ENCODE results near the gene TSSK6. TPM values are rescaled to one million over a fixed set of nuclear protein-coding genes. Genes with fewer than 3 reads are reported as not detected.

The TSSK6 gene
- total RNA-seq, 2 experiments from 2014 or later: 4.5 TPM

- CTCF ChIA-PET: interaction anchor here (0.7 to 2.7 kb wide), 8 partner anchors 9 to 470 kb away, joined by 3 to 17 read pairs (median 4); partner anchors contain the start of genes CILP2 and NDUFA13
- no peak for DNase-seq
- no peak overlapping the region for H3K4me3 Mint-ChIP-seq
- no peaks in the 10 kb centered on the region for H3K36me3 Mint-ChIP-seq (ENCODE audit: low read depth)
- peaks cover 2% of the 10 kb centered on the region for H3K4me1 Mint-ChIP-seq (ENCODE audit: low read depth)
- intact Hi-C loops (cut with micrococcal nuclease): no loop called here
- H3K27me3 Mint-ChIP-seq (ENCODE audit: low read depth): no peaks in the 10 kb centered on the region
- H3K27ac Mint-ChIP-seq: no peak overlapping the region
- no peaks in the 10 kb centered on the region for H3K9me3 Mint-ChIP-seq
These were observed 35.9 kb upstream of the TSSK6 start for GRCh38 chr19:19550972-19551852.

DNA sequence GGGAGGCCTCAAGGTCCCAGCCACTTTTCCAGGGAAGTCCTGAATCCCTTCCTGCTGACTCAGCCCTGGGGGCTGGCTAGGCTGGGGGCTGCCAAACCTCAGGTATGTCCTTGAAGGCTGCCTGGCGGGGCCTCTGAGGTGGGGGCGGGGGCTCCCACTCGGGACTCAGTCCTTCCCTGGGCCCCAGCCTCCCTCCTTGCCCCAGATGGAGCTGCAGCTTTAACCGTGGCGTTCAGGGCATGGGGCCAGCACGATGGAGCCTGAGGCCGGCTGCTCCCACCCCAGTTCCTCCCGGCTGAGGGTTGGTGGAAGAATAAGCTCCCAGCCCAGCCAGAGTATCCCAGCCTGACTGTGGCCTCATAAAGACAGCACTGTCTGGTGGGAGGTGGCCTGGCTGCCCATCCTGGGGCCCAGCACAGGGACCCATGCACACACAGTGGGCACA, 35.2 kb upstream of the TSSK6 start:
- CTCF ChIA-PET: interaction anchor here (1.0 to 2.7 kb wide), 4 partner anchors 18 to 89 kb away, joined by 3 to 17 read pairs (median 4); no protein-coding TSS in a partner anchor
- Mint-ChIP-seq H3K4me3 (no peak overlapping the region), H3K27me3 (ENCODE audit: low read depth) (no peaks in the 10 kb centered on the region), H3K9me3 (no peaks in the 10 kb centered on the region), H3K27ac (no peak overlapping the region), H3K4me1 (ENCODE audit: low read depth) (peaks cover 2% of the 10 kb centered on the region), H3K36me3 (ENCODE audit: low read depth) (no peaks in the 10 kb centered on the region)
- no peak for DNase-seq
- intact Hi-C loops (cut with micrococcal nuclease): no loop called here

DNA sequence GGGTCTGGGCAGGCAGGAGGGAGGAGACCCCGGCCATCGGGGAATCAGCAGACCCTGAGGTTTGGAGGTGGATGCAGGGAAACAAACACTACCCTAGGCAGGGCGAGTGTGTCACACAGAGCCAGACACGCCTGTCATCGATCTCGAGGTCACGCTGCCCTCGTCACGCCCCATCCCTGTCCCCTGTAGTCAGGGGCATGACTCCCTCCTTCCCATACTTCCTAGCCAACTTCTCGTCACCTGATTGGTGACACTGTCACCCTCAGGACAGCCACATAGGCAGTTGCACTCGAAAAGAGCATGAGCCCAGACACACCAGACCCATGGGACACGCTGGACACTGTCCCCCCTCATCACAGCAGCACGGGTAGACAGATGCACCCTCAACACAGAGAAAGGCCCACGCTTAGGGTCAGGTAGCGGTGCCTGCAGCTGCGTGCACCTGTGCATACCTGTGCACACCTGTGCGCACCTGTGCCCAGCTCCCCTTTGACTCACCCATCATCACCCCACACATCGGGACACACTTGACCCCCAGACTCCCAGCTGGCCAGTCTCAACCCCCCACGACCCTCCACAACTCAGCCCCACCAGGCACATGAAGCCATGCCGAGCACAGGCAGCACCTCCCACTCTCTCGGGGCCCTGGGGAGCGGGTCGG, 34.6 kb upstream of the TSSK6 start:
- intact Hi-C loops (cut with micrococcal nuclease): no loop called here
- Mint-ChIP-seq H3K36me3 (ENCODE audit: low read depth) (no peaks in the 10 kb centered on the region), H3K27ac (no peak overlapping the region), H3K9me3 (no peaks in the 10 kb centered on the region), H3K4me3 (no peak overlapping the region), H3K27me3 (ENCODE audit: low read depth) (no peaks in the 10 kb centered on the region), H3K4me1 (ENCODE audit: low read depth) (peaks cover 2% of the 10 kb centered on the region)
- CTCF ChIA-PET: interaction anchor here (0.5 to 2.8 kb wide), 3 partner anchors 18 to 59 kb away, joined by 3 to 8 read pairs (median 4); no protein-coding TSS in a partner anchor
- DNase-seq: no peak

DNA sequence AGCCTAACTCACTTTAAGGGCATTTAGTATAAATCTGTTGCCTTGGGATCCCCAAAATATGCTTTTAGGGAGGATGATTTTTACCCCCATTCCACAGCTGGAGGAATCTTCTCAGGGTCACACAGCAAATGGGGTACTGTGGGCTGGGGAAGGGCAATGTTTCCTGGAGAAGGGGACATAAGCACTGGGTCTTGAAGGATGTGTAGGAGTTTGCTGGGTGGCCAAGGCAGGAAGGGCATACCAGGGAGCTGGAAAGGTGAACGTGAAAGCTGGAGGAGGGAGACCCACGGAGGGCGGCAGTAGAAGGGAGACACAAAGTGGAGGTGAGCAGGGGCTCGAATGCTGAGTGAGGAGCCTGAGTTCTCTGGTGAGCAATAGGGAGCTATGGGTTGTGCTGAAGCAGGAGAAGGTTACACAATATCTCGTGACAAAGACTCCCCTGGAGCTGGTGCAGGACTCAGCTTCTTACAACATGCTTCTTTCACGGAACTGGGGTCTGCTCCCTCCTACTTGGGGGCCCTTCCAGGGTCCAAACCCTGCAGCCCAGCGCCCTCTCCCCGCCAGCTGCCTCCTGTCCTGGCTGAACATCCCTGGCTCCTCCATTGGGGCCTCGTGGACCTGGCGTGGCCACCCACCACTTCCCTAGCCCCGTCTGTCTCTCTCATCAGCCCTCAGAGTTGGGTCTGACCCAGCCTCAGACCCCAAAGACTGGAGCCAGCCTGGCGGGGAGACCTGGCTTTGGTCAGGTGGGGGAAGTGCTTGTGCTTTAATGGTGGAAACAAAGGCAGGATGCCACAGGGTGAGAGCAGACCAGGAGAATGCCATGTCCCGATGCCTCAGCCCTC, 33.8 kb upstream of the TSSK6 start:
- Mint-ChIP-seq H3K4me3 (no peak overlapping the region), H3K27me3 (ENCODE audit: low read depth) (no peaks in the 10 kb centered on the region), H3K9me3 (no peaks in the 10 kb centered on the region), H3K27ac (no peak overlapping the region), H3K36me3 (ENCODE audit: low read depth) (no peaks in the 10 kb centered on the region), H3K4me1 (ENCODE audit: low read depth) (no peaks in the 10 kb centered on the region)
- no peak for DNase-seq
- intact Hi-C loops (cut with micrococcal nuclease): no loop called here
- CTCF ChIA-PET: interaction anchor here (0.9 to 2.8 kb wide), 2 partner anchors 17 to 95 kb away, joined by 3 to 8 read pairs; partner anchors contain the start of gene GMIP

GRCh38 chr19:19547674-19548336, 32.5 kb upstream of the TSSK6 start:
- no peak overlapping the region for H3K4me3 Mint-ChIP-seq
- no peak overlapping the region for H3K27ac Mint-ChIP-seq
- intact Hi-C loops (cut with micrococcal nuclease): no loop called here
- CTCF ChIA-PET: interaction anchor here (2.8 kb wide), 1 partner anchor 16 kb away, joined by 8 read pairs; no protein-coding TSS in a partner anchor
- no peak for DNase-seq
- H3K4me1 Mint-ChIP-seq (ENCODE audit: low read depth): no peaks in the 10 kb centered on the region
- no peaks in the 10 kb centered on the region for H3K9me3 Mint-ChIP-seq
- H3K27me3 Mint-ChIP-seq (ENCODE audit: low read depth): no peaks in the 10 kb centered on the region
- no peaks in the 10 kb centered on the region for H3K36me3 Mint-ChIP-seq (ENCODE audit: low read depth)

- CTCF ChIA-PET: interaction anchor here (0.7 to 2.8 kb wide), 4 partner anchors 8 to 97 kb away, joined by 3 to 8 read pairs (median 5); partner anchors contain the start of gene GMIP
These were observed 31.4 kb upstream of the TSSK6 start for GRCh38 chr19:19546751-19547162.

DNA sequence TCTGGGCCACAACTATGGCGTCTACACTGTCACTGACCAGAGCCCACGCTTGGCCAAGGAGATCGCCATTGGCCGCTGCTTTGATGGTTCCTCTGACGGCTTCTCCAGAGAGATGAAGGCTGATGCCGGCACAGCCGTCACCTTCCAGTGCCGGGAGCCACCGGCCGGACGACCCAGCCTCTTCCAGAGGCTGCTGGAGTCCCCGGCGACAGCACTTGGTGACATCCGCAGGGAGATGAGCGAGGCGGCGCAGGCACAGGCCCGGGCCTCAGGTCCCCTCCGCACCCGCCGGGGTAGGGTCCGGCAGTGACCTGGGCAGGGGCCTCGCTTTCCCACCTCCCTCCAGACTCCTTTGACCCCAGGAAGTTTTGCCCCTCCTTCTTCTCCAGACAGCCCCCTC, 30.4 kb upstream of the TSSK6 start:
- CTCF ChIA-PET: interaction anchor here (1.1 to 1.2 kb wide), 2 partner anchors 9 to 98 kb away, joined by 4 to 6 read pairs; partner anchors contain the start of gene GMIP
- peaks cover 14% of the 10 kb centered on the region for H3K4me1 Mint-ChIP-seq (ENCODE audit: low read depth)
- DNase-seq: no peak
- H3K27me3 Mint-ChIP-seq (ENCODE audit: low read depth): peaks cover under 1% of the 10 kb centered on the region
- intact Hi-C loops (cut with micrococcal nuclease): no loop called here
- no peaks in the 10 kb centered on the region for H3K36me3 Mint-ChIP-seq (ENCODE audit: low read depth)
- H3K27ac Mint-ChIP-seq: no peak overlapping the region
- no peaks in the 10 kb centered on the region for H3K9me3 Mint-ChIP-seq
- H3K4me3 Mint-ChIP-seq: no peak overlapping the region

More at GRCh38 chr19:19546751-19547162, 31.4 kb upstream of the TSSK6 start:
- Mint-ChIP-seq H3K4me1 (ENCODE audit: low read depth) (peaks cover 8% of the 10 kb centered on the region), H3K27me3 (ENCODE audit: low read depth) (no peaks in the 10 kb centered on the region), H3K9me3 (no peaks in the 10 kb centered on the region), H3K4me3 (no peak overlapping the region), H3K27ac (no peak overlapping the region), H3K36me3 (ENCODE audit: low read depth) (no peaks in the 10 kb centered on the region)
- no peak for DNase-seq
- intact Hi-C loops (cut with micrococcal nuclease): no loop called here

GRCh38 chr19:19544954-19545591, 29.7 kb upstream of the TSSK6 start:
- Mint-ChIP-seq H3K9me3 (no peaks in the 10 kb centered on the region), H3K27me3 (ENCODE audit: low read depth) (peaks cover 3% of the 10 kb centered on the region), H3K27ac (no peak overlapping the region), H3K4me1 (ENCODE audit: low read depth) (peaks cover 16% of the 10 kb centered on the region), H3K36me3 (ENCODE audit: low read depth) (no peaks in the 10 kb centered on the region), H3K4me3 (no peak overlapping the region)
- no peak for DNase-seq
- intact Hi-C loops (cut with micrococcal nuclease): no loop called here
- CTCF ChIA-PET: interaction anchor here (1.2 kb wide), 1 partner anchor 9 kb away, joined by 6 read pairs; no protein-coding TSS in a partner anchor

DNA sequence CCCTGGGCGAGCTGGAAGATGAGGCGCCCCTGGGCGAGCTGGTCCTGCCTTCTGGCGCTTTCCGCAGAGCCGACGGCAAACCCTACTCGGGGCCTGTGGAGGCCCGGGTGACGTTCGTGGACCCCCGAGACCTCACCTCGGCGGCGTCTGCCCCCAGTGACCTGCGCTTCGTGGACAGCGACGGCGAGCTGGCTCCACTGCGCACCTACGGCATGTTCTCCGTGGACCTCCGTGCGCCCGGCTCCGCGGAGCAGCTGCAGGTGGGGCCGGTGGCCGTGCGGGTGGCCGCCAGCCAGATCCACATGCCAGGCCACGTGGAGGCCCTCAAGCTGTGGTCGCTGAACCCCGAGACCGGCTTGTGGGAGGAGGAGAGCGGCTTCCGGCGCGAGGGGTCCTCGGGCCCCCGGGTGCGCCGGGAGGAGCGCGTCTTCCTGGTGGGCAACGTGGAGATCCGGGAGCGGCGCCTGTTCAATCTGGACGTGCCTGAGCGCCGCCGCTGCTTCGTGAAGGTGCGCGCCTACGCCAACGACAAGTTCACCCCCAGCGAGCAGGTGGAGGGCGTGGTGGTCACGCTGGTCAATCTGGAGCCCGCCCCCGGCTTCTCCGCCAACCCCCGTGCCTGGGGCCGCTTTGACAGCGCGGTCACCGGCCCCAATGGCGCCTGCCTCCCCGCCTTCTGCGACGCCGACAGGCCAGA, 29.1 kb upstream of the TSSK6 start:
- Mint-ChIP-seq H3K9me3 (no peaks in the 10 kb centered on the region), H3K4me3 (no peak overlapping the region), H3K27ac (no peak overlapping the region), H3K27me3 (ENCODE audit: low read depth) (peaks cover 3% of the 10 kb centered on the region), H3K4me1 (ENCODE audit: low read depth) (peaks cover 16% of the 10 kb centered on the region), H3K36me3 (ENCODE audit: low read depth) (no peaks in the 10 kb centered on the region)
- intact Hi-C loops (cut with micrococcal nuclease): no loop called here
- DNase-seq: no peak
- CTCF ChIA-PET: interaction anchor here (1.6 kb wide), 1 partner anchor 10 kb away, joined by 7 read pairs; no protein-coding TSS in a partner anchor

- intact Hi-C loops (cut with micrococcal nuclease): no loop called here
- H3K9me3 Mint-ChIP-seq: no peaks in the 10 kb centered on the region
- H3K4me3 Mint-ChIP-seq: no peak overlapping the region
- peaks cover 23% of the 10 kb centered on the region for H3K4me1 Mint-ChIP-seq (ENCODE audit: low read depth)
- H3K27me3 Mint-ChIP-seq (ENCODE audit: low read depth): peaks cover 7% of the 10 kb centered on the region
- CTCF ChIA-PET: interaction anchor here (0.7 to 1.6 kb wide), 2 partner anchors 11 kb away, joined by 3 to 7 read pairs; no protein-coding TSS in a partner anchor
- no peaks in the 10 kb centered on the region for H3K36me3 Mint-ChIP-seq (ENCODE audit: low read depth)
- H3K27ac Mint-ChIP-seq: no peak overlapping the region
- no peak for DNase-seq
These were observed 28.3 kb upstream of the TSSK6 start for GRCh38 chr19:19543640-19544039.
